HFFc6 (cell line): ENCODE measurements around the gene MMP17. TPM values are rescaled to one million over a fixed set of nuclear protein-coding genes. Genes with fewer than 3 reads are reported as not detected.

Experiments used
- DNase-seq: peaks from one replicate; pipeline ENCODE4 v3.0.0-alpha.2; 2018
- H3K27ac Mint-ChIP-seq: 2 replicates; pipeline ENCODE4 v1.8.0; 2020; ENCODE audit warnings: mild to moderate bottlenecking, mixed read lengths
- H3K27me3 Mint-ChIP-seq: 2 replicates; pipeline ENCODE4 v1.8.0; 2021; ENCODE audit warnings: mild to moderate bottlenecking, moderate library complexity, mixed read lengths; ENCODE audit not compliant: insufficient read depth
- H3K36me3 Mint-ChIP-seq: 2 replicates; pipeline ENCODE4 v1.8.0; 2021; ENCODE audit warnings: low read depth, mixed read lengths
- H3K4me1 Mint-ChIP-seq: 2 replicates; pipeline ENCODE4 v1.8.0; 2020; ENCODE audit warnings: low read depth, mixed read lengths
- H3K4me3 Mint-ChIP-seq: 2 replicates; pipeline ENCODE4 v1.8.0; 2020; ENCODE audit warnings: mild to moderate bottlenecking, moderate library complexity, mixed read lengths
- H3K9me3 Mint-ChIP-seq: 2 replicates; pipeline ENCODE4 v1.8.0; 2020; ENCODE audit warnings: mild to moderate bottlenecking, mixed read lengths
- total RNA-seq, 6 experiments: library from RNA; stranded (reverse); fragmentation: NEBNext Ultra II Directional; extraction: Animal tissue kit (Norgen Biotek cat#: 25700); gene quantifications; 2 replicates in 1 of 6; 3 replicates in 5 of 6; pipeline ENCODE4 v1.2.3, GENCODE V29; 2021
- TF ChIP-seq, protein P1 (sequence below): fragments of 200-600 bp; sonication (generic); IDR thresholded peaks from 2 replicates; pipeline ENCODE4 v1.5.0; 2021; ENCODE audit warnings: antibody characterized with exemption, mild to moderate bottlenecking

MMP17 gene
- total RNA-seq, 6 experiments from 2014 or later = 23.9 to 31.5 (median 26.6) TPM

DNA sequence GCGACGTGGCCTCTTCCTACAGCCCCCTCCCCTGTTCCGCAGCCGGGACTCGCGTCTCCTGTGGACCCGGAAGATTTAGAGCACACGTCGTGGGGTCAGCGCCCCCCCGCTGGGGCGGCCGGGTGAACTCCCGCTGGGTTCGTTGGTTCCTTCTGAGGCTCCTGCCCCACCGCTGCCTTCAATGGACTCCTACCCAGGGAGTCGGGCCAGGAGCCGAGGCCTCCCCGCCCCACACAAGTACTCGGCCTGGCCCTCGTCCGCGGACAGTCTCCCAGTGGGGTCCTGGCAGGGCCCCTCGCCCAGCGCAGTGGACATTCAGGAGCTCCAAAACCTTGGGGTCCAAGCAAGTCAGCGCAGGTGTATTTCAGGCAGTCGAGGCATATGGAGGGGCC is 1.2 kb downstream of the MMP17 start:
- Mint-ChIP-seq H3K36me3 (no peaks in the 10 kb centered on the region), H3K27me3 (peaks cover 9% of the 10 kb centered on the region), H3K9me3 (no peaks in the 10 kb centered on the region), H3K27ac (peak overlapping the region; percentile 24; the same call in 1 of the 2 replicates), H3K4me3 (peak overlapping the region; percentile 87), H3K4me1 (peaks cover 26% of the 10 kb centered on the region)
- no peak for DNase-seq
- TF ChIP-seq, protein P1, sequence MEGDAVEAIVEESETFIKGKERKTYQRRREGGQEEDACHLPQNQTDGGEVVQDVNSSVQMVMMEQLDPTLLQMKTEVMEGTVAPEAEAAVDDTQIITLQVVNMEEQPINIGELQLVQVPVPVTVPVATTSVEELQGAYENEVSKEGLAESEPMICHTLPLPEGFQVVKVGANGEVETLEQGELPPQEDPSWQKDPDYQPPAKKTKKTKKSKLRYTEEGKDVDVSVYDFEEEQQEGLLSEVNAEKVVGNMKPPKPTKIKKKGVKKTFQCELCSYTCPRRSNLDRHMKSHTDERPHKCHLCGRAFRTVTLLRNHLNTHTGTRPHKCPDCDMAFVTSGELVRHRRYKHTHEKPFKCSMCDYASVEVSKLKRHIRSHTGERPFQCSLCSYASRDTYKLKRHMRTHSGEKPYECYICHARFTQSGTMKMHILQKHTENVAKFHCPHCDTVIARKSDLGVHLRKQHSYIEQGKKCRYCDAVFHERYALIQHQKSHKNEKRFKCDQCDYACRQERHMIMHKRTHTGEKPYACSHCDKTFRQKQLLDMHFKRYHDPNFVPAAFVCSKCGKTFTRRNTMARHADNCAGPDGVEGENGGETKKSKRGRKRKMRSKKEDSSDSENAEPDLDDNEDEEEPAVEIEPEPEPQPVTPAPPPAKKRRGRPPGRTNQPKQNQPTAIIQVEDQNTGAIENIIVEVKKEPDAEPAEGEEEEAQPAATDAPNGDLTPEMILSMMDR = no peak

DNA sequence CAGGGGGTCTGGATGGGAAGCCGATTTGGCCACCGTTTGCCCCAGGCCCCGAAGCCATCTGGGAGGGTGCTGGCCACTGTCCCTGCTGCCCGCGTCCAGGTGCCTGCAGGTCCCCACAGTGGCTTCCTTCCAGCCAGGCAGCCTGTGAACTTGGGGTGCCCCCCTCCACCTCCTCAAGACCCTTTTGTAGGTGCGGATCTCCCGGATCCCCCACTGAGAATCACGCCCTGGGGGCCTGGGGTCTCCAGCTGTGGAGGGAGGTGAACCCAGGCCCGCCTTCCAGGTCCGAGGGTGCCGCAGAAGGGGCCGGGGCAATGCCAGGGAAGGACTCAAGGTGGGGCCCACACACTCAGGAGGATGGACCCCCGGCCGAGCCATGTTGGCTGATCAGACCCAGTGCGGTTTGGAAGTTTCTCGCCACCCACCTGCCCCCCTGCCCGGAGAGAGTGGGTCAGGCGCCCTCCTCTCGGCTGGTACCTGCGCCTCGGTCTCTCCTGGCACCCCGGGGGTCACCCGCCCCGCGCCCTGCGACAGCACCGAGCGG is 1.7 kb downstream of the MMP17 start:
- no peak for DNase-seq
- Mint-ChIP-seq H3K4me1 (peaks cover 26% of the 10 kb centered on the region), H3K4me3 (peak overlapping the region; percentile 87), H3K9me3 (no peaks in the 10 kb centered on the region), H3K27me3 (peaks cover 9% of the 10 kb centered on the region), H3K27ac (no peak overlapping the region), H3K36me3 (no peaks in the 10 kb centered on the region)
- TF ChIP-seq, protein P1 = no peak

DNA sequence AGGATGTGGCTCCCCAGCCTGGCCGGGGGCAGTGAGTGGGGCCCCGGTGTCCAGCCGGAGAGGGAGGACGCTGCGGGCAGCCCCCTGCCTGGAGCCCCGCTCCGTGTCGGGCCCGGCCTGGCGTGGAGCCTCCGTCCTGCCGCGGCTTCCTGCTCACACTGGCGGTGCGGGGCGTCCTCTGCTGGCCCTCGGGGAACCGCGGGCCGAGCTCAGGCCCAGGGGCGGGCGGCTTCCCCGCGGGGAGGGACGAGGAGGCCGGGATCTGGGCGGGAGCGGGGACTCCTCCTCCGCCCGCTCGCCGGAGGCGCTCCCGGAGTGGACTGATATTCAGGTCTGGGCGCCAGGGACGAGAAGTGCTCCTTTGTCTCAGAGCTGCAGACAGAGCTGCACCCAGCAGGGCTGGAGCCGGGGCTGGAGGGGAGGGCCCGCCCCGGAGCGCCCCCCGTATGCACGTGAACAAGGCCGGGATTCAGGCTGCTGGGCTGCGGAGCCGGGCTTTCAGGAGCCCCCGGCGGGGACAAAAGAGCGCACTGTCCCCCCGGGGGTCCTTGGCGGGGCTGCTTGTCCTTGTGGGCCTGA is 2.2 kb downstream of the MMP17 start:
- H3K4me1 Mint-ChIP-seq = peaks cover 21% of the 10 kb centered on the region
- no peaks in the 10 kb centered on the region for H3K9me3 Mint-ChIP-seq
- peaks cover 9% of the 10 kb centered on the region for H3K27me3 Mint-ChIP-seq
- TF ChIP-seq, protein P1 = peak; percentile 76
- H3K27ac Mint-ChIP-seq = peak overlapping the region; percentile 88
- H3K4me3 Mint-ChIP-seq = peak overlapping the region; percentile 89
- H3K36me3 Mint-ChIP-seq = no peaks in the 10 kb centered on the region
- peak; percentile 82 for DNase-seq

DNA sequence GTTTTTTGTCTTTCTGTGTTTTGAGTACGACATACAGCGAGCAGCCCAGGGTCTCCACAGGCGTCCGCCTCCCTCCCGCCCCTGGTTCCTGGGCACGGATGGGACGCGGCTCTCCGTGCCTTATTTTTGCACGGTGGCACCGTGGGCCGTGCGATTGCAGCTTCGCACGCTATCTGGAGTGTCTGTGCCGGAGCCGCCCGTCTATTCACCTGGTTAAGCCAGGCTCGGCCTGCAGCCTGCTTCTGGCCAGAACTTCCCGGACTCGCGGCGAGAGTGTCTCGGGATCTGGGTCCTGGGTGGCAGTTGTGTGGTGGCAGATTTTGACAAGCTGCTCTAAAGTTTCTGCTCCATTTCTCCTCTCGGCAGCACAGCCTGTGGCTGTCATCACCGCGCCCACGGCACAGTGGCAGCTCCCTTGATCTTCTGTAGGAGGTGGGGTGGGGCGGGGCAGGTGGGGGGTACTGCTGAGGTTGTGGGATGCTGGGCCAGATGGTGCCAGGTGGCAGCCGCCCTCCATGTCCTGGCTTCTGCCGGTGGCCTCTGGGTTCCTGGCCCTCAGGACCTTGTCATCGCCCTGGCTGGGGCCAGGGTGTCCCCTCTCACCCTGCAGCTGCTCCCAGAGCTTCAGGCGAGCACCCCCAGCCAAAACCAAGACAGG is 2.9 kb downstream of the MMP17 start:
- Mint-ChIP-seq H3K27ac (peak overlapping the region; percentile 88), H3K36me3 (no peaks in the 10 kb centered on the region), H3K4me3 (peak overlapping the region; percentile 89), H3K4me1 (peaks cover 16% of the 10 kb centered on the region), H3K27me3 (peaks cover 5% of the 10 kb centered on the region), H3K9me3 (no peaks in the 10 kb centered on the region)
- DNase-seq = peak; percentile 29
- TF ChIP-seq, protein P1 = no peak

GRCh38 chr12:131831635-131832041 is 3.4 kb downstream of the MMP17 start:
- H3K4me1 Mint-ChIP-seq = peaks cover 16% of the 10 kb centered on the region
- H3K27ac Mint-ChIP-seq = peak overlapping the region; percentile 88
- no peaks in the 10 kb centered on the region for H3K9me3 Mint-ChIP-seq
- no peaks in the 10 kb centered on the region for H3K36me3 Mint-ChIP-seq
- TF ChIP-seq, protein P1 = no peak
- peaks cover 2% of the 10 kb centered on the region for H3K27me3 Mint-ChIP-seq
- peak; percentile 38 for DNase-seq
- peak overlapping the region; percentile 89 for H3K4me3 Mint-ChIP-seq
